Activated T-helper 2 cell treated with anti-CD3 and anti-CD28 coated beads, Interferon-gamma antibody, Interleukin-2, Interleukin-4, amounts not matched to agents 10 μg/mL and 5 μg/mL and 100 μg/mL, durations not matched to agents 14 hours and 24 hours and 36 hours (primary cell): ENCODE measurements around the gene IKBKG. TPM values are rescaled to one million over a fixed set of nuclear protein-coding genes. Genes with fewer than 3 reads are reported as not detected.
"Not testable (repeated sequence)": the region's sequence is repeated elsewhere in the genome, so short reads cannot be mapped to it uniquely, and the experiment has no call there.

Source experiments
- DNase-seq: peaks from one replicate; pipeline ENCODE4 v3.0.0; 2021; ENCODE audit warnings: low spot score
- H3K27ac Mint-ChIP-seq: one replicate; pipeline ENCODE4 v1.8.0; 2021; ENCODE audit warnings: mixed read lengths
- H3K27me3 Mint-ChIP-seq: one replicate; pipeline ENCODE4 v1.8.0; 2021; ENCODE audit warnings: low read depth, mixed read lengths
- H3K36me3 Mint-ChIP-seq: one replicate; pipeline ENCODE4 v1.8.0; 2021; ENCODE audit warnings: low read depth, mixed read lengths
- H3K4me1 Mint-ChIP-seq: one replicate; pipeline ENCODE4 v1.8.0; 2021; ENCODE audit warnings: low read depth, mixed read lengths
- H3K4me3 Mint-ChIP-seq: one replicate; pipeline ENCODE4 v1.8.0; 2021; ENCODE audit warnings: low read depth, mild to moderate bottlenecking, moderate library complexity, mixed read lengths
- H3K9me3 Mint-ChIP-seq: one replicate; pipeline ENCODE4 v1.8.0; 2021; ENCODE audit warnings: mixed read lengths
- intact Hi-C: fragments of 100-400 bp; cut with micrococcal nuclease; formaldehyde crosslinking; loops from one replicate; pipeline ENCODE4 v1.15.1; 2023
- total RNA-seq: library from RNA; stranded (reverse); gene quantifications from 2 replicates; pipeline ENCODE4 v1.2.3, GENCODE V29; 2022

Gene IKBKG, protein sequence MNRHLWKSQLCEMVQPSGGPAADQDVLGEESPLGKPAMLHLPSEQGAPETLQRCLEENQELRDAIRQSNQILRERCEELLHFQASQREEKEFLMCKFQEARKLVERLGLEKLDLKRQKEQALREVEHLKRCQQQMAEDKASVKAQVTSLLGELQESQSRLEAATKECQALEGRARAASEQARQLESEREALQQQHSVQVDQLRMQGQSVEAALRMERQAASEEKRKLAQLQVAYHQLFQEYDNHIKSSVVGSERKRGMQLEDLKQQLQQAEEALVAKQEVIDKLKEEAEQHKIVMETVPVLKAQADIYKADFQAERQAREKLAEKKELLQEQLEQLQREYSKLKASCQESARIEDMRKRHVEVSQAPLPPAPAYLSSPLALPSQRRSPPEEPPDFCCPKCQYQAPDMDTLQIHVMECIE
- 40.5 and 41.7 TPM in 2 replicates for total RNA-seq

DNA sequence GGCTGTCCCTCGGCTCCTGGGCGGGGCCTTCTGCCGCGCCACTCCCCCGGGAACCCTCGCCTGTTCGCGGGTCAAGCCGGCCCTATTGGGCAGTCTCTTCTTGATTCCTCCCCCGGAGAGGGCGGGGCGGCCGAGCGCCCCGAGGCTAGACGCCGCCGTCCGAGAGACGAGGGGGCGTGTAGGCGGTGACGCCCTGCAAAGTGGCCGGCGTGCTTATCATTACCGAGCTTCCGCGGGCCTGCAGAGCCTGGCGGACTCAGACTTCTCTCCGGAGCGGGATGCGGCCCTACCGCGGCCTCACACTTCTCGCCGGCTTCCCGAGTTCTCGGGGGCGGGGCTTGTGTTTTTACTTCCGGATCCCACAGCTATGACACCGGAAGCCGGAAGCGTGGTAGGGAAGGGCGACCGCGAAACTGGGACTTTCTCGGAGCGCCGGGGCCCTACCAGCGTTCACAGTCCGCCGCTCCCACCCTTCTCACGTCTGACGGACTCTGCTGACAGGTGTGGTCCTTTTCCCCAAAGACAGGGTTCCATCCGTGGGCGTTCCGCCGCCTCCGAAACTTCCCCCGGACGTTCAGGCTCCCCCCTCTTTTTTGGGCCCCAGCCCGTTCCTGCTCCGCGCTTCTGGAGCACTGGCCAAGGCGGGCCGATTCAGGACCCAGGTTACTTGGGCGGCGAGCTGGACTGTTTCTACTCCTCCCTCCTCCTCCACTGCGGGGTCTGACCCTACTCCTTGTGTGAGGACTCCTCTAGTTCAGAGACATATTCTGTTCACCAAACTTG is at the start of gene IKBKG:
Gene IKBKG, plus strand, starts transcription at position 376 of the 783 bp plus-strand sequence. CDS start 4,383 bp downstream, outside the sequence.
- intact Hi-C loops, result no loop called here
- Mint-ChIP-seq H3K36me3 (peaks cover 44% of the 10 kb centered on the region), H3K9me3 (no peaks in the 10 kb centered on the region), H3K27me3 (no peaks in the 10 kb centered on the region), H3K4me1 (peaks cover 24% of the 10 kb centered on the region), H3K4me3 (peak within 1 kb of the TSS; percentile 94), H3K27ac (peak within 1 kb of the TSS; percentile 95)
- peak; percentile 86 for DNase-seq

DNA sequence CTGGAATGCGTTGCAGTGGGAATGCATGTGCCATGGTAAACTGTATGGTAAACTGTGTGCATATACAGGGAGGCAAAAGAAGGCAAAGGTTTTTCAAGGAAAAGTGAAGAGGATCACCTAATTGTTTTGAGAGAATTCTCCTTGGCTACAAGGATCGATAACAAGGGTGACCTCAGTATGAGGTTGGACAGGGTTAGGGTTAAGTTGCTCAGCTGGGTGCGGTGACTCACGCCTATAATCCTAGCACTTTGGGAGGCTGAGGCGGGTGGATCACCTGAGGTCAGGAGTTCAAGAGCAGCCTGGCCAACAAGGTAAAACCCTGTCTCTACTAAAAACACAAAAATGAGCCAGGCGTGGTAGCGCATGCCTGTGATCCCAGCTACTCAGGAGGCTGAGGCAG is 46.0 kb upstream of the IKBKG start:
- H3K27ac Mint-ChIP-seq, H3K27me3 Mint-ChIP-seq, intact Hi-C loops, H3K4me3 Mint-ChIP-seq, H3K9me3 Mint-ChIP-seq, DNase-seq, H3K4me1 Mint-ChIP-seq: not testable (repeated sequence)
- H3K36me3 Mint-ChIP-seq, result peaks cover 11% of the 10 kb centered on the region

DNA sequence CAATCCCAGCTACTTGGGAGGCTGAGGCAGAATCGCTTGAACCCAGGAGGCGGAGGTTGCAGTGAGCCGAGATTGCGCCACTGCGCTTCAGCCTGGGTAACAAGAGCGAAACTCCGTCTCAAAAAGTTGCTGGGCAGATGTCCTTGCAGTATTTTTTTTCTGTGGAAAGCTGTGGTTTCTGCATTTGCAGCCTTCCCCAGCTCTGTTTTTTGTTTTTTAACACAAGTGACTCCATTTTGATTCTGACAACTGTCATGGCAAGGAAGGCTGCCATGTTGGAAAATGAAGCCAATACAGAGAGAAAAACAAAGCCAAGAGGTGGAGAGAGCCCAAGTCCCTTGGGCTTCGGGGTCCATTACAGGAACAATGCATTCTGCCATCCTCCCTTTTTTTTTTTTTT is 45.3 kb upstream of the IKBKG start:
- Mint-ChIP-seq H3K27me3 (no peaks in the 10 kb centered on the region), H3K27ac (no peak overlapping the region), H3K36me3 (peaks cover 14% of the 10 kb centered on the region), H3K4me1 (no peaks in the 10 kb centered on the region), H3K9me3 (no peaks in the 10 kb centered on the region), H3K4me3 (no peak overlapping the region)
- intact Hi-C loops, result no loop called here
- no peak for DNase-seq

DNA sequence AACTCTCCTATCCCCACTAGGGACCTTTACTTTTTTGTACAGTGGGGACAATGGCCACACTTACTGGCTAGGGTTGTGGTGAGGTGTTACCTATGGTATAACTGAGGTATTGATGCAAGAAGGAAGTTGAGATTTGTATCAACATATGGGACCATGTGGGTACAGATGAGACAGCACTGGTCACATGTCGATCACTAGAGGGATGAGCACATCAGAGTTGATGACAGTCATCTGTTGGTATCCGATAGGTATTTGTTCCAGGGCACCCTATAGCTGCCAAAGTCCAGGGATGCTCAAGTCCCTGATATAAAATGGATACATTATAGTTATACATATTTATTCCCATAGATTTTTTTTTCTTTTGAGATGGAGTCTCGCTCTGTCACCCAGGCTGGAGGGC is 44.4 kb upstream of the IKBKG start:
- DNase-seq, result no peak
- Mint-ChIP-seq H3K27me3 (no peaks in the 10 kb centered on the region), H3K9me3 (no peaks in the 10 kb centered on the region), H3K27ac (no peak overlapping the region), H3K4me1 (no peaks in the 10 kb centered on the region), H3K4me3 (no peak overlapping the region), H3K36me3 (peaks cover 14% of the 10 kb centered on the region)
- intact Hi-C loops, result no loop called here

DNA sequence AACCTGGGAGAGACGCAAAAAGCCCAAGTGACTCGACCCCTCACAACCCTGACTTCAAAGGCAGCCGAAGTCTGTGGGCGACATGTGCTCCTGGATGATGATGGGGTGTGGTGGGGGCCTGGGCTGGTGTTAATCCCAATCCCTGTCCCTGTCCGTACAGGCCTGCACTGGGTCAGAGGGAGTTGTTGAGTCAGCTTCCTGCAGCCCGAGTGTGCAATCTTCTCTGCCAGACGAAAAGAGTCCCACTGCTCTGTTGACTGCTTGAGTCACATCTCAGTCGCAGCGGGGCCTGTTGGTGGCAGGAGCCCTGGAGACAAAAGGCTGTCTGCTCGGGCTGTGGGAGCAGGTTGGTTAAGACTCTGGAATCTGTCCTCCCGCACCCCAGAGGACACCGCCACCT is 41.7 kb upstream of the IKBKG start:
- intact Hi-C loops, result no loop called here
- H3K27ac Mint-ChIP-seq, result no peak overlapping the region
- H3K27me3 Mint-ChIP-seq, result no peaks in the 10 kb centered on the region
- no peak for DNase-seq
- H3K4me3 Mint-ChIP-seq, result no peak overlapping the region
- H3K36me3 Mint-ChIP-seq, result peaks cover 30% of the 10 kb centered on the region
- no peaks in the 10 kb centered on the region for H3K9me3 Mint-ChIP-seq
- no peaks in the 10 kb centered on the region for H3K4me1 Mint-ChIP-seq

DNA sequence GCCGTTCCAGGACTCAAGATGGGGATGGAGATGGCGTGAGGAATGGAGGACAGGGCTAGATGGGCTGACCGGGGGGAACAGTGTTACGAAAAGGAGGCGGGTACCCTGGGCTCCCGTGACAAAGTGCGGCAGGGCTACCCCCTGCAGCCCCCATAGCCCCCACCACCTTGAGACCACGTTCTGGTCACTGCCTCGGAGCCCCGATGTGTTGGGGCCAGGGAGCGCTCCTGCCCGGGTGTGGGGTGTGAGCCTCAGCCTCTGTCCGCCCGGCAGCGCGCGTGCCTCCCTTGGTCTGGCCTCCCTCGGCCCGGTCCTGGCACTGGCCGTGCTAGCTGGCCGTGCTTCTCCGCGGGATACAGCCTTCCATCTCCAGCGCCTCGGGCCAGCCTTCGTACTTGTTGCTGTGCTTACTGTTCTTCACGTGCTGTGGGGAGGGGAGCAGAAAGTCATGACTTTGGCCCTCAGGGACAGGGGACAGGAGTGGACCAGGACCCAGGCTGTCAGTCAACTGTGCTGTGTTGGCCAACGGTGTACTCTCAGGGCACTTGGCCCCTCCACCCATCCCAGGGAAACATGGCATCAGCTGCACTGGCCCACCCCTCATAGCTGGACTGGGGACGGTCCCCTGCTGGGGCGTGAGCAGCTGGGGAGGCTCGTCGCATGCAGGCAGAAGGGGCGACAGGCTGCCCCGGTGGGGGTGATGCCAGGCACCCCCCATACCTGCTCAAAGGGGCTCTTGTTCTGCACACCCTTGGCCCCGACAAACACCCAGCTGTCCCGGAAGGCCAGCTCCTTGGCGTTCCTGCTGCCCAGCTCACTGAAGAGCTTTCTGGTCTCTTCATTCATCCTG is 40.7 kb upstream of the IKBKG start:
- Mint-ChIP-seq H3K4me1 (peaks cover 5% of the 10 kb centered on the region), H3K27me3 (no peaks in the 10 kb centered on the region), H3K36me3 (peaks cover 36% of the 10 kb centered on the region), H3K27ac (no peak overlapping the region), H3K9me3 (no peaks in the 10 kb centered on the region), H3K4me3 (no peak overlapping the region)
- no peak for DNase-seq
- intact Hi-C loops, result no loop called here

DNA sequence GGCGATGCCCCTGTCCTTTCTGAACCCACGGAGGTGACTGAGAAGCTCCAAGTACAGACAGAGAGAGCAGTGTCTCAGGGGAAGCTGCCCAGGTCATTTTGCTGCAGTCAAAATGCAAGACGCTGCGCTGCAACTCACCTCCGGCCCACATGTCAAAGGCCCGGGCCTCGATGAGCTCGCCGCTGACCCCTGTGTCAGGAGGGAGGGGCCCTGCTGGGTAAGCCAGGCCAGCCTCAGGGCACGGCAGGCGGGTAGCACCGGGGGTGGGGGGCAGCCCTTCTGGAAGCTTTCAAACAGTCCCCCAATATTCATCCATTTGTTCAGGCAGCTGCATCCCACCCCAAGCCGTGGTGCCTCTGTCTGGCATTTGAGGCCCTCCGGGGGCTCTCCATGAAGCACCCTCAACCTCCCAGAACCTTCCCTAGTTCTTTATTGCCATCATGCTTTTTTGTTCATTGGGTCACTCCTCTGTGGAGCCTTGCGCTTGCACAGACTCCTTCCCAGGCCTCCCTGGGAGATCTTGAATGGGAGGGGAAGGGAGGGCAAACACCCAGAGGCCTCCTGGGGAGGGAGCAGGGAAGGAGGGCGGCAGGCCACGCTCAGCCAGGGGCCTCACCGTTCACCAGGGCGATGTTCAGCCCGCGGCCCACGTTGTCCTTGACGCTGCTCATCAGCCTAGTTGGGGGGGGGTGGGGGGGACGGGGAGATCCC is 39.6 kb upstream of the IKBKG start:
- intact Hi-C loops, result no loop called here
- Mint-ChIP-seq H3K9me3 (no peaks in the 10 kb centered on the region), H3K4me1 (peaks cover 5% of the 10 kb centered on the region), H3K27me3 (no peaks in the 10 kb centered on the region), H3K4me3 (no peak overlapping the region), H3K36me3 (peaks cover 36% of the 10 kb centered on the region), H3K27ac (no peak overlapping the region)
- DNase-seq, result no peak

DNA sequence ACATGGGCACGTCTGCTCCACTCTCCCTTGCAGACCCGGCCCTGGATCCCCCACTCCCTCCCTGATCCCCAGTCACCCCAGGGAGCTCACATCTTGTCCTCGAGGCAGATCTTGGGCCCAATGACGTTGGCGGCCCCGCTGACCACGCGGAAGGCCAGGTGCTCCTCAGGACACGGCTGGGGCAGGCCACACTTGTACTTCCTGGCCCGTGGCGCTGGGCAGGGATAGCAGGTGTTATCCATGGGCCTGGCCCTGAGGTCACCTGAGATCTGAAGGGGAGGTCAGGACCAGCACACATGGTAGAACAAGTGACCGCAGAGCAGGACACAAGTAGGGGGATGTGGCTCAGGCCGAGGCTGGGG is 39.1 kb upstream of the IKBKG start:
- no peak overlapping the region for H3K27ac Mint-ChIP-seq
- peaks cover 36% of the 10 kb centered on the region for H3K36me3 Mint-ChIP-seq
- no peak for DNase-seq
- intact Hi-C loops, result no loop called here
- peaks cover 5% of the 10 kb centered on the region for H3K4me1 Mint-ChIP-seq
- no peaks in the 10 kb centered on the region for H3K27me3 Mint-ChIP-seq
- no peak overlapping the region for H3K4me3 Mint-ChIP-seq
- H3K9me3 Mint-ChIP-seq, result no peaks in the 10 kb centered on the region

DNA sequence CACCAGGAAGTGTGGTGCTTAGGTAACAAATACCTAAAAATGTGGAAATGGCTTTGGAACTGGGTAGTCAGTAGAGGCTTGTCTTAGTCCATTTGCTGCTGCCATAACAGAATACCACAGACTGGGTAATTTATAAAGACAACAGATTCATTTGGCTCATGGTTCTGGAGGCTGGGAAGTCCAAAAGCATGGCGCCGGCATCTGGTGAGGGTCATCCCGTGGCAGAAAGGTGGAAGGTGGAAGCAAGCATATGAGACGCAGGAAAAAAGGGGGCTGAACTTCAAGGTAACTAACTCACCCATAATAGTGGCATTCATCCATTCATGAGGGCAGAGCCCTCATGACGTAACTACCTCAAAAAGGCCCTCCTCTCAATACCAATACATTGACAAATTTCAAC is 38.0 kb upstream of the IKBKG start:
- no peak for DNase-seq
- Mint-ChIP-seq H3K36me3 (peaks cover 42% of the 10 kb centered on the region), H3K27ac (no peak overlapping the region), H3K4me1 (peaks cover 11% of the 10 kb centered on the region), H3K4me3 (no peak overlapping the region), H3K9me3 (no peaks in the 10 kb centered on the region), H3K27me3 (no peaks in the 10 kb centered on the region)
- intact Hi-C loops, result no loop called here

DNA sequence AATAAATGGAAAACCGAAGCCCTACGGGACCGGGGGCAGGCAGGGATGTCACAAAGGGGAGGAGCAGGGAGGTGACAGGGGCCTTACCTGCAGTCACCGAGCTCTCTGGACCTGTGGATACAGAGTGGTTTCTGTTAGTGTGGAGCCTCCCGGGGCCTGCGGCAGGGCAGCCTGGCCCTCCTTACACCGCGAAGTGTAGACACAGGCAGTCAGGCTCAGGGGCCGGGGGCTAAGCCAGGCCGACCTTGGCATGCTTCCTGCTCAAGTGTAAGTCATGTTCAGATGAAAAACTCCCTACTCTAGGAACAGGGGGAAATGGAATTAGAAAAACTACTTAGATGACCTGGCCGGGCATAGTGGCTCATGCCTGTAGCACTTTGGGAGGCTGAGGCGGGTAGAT is 35.7 kb upstream of the IKBKG start:
- Mint-ChIP-seq H3K9me3 (no peaks in the 10 kb centered on the region), H3K4me3 (no peak overlapping the region), H3K36me3 (peaks cover 30% of the 10 kb centered on the region), H3K4me1 (peaks cover 16% of the 10 kb centered on the region), H3K27ac (peak overlapping the region; percentile 55), H3K27me3 (no peaks in the 10 kb centered on the region)
- DNase-seq, result no peak
- intact Hi-C loops, result no loop called here

DNA sequence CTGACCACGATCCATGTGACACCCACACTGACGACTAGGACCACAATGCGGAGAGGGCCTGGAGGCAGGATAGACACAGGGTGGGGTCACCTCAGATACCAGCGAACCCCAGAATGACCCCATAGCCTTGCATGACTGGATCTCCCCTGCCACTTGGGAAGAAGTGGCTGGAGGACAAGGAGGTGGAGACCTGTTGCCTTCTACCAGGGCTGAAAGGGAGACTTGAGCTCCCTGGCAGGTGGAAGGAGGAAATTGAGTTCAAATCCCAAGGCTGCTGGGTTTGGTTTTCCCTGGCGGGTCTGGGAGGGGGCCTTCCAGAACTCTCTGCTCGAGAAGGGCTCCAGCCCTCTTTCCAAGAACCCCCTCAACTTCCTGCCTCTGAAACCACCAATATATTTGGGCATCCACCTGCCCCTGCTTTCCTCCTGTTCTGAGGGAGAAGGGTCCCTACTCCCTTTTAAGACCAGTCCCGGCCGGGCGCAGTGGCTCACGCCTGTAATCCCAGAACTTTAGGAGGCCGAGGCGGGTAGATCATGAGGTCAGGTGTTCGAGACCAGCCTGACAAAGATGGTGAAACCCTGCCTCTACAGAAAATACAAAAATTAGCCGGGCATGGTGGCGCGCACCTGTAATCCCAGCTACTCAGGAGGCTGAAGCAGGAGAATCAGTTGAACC is 34.4 kb upstream of the IKBKG start:
- Mint-ChIP-seq H3K36me3 (peaks cover 28% of the 10 kb centered on the region), H3K4me1 (peaks cover 17% of the 10 kb centered on the region), H3K9me3 (no peaks in the 10 kb centered on the region), H3K4me3 (no peak overlapping the region), H3K27me3 (no peaks in the 10 kb centered on the region), H3K27ac (no peak overlapping the region)
- DNase-seq, result no peak
- intact Hi-C loops, result no loop called here

DNA sequence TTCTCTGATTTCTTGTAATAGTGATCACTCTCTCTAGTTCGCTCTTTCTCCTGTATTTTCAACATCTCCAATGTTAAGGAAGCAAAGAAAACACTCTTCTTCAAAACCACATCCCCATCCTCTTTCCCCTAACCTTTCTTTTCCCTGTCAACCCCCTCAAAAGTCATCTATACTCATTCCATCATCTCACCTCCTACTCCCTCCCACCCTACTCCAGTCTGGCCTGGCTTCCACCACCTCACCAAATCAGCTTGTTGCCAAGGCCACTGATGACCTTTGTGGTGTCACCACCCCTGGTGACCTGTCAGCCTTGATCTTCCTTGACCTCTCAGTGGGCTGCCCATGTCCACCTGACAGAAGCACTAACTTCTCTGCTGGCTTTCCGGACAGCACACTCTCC is 33.7 kb upstream of the IKBKG start:
- H3K27me3 Mint-ChIP-seq, result no peaks in the 10 kb centered on the region
- no peak for DNase-seq
- H3K4me3 Mint-ChIP-seq, result peak overlapping the region; percentile 55
- intact Hi-C loops, result no loop called here
- H3K4me1 Mint-ChIP-seq, result peaks cover 17% of the 10 kb centered on the region
- no peaks in the 10 kb centered on the region for H3K9me3 Mint-ChIP-seq
- peak overlapping the region; percentile 76 for H3K27ac Mint-ChIP-seq
- peaks cover 25% of the 10 kb centered on the region for H3K36me3 Mint-ChIP-seq
